Keratinocyte (primary cell): ENCODE data around the gene SELENOS.

Source experiments
- CTCF ChIP-seq, 3 experiments: IDR thresholded peaks in 1 of 3; conservative IDR thresholded peaks in 1 of 3; optimal IDR thresholded peaks in 1 of 3; 2 replicates in 2 of 3; 3 replicates in 1 of 3; pipeline versions ENCODE3 to v1.5.1; 2011; ENCODE audit warnings: low read length in 3 of 3, mild to moderate bottlenecking in 3 of 3, moderate library complexity in 2 of 3, control low read depth in 1 of 3, inconsistent platforms in 1 of 3; ENCODE audit not compliant: insufficient read depth in 2 of 3; ENCODE audit errors: extremely low read depth in 1 of 3
- EZH2 ChIP-seq: IDR thresholded peaks from one replicate; pipeline ENCODE4 v1.6.1; 2012; ENCODE audit warnings: inconsistent platforms, mild to moderate bottlenecking, low read length, moderate library complexity

DNA sequence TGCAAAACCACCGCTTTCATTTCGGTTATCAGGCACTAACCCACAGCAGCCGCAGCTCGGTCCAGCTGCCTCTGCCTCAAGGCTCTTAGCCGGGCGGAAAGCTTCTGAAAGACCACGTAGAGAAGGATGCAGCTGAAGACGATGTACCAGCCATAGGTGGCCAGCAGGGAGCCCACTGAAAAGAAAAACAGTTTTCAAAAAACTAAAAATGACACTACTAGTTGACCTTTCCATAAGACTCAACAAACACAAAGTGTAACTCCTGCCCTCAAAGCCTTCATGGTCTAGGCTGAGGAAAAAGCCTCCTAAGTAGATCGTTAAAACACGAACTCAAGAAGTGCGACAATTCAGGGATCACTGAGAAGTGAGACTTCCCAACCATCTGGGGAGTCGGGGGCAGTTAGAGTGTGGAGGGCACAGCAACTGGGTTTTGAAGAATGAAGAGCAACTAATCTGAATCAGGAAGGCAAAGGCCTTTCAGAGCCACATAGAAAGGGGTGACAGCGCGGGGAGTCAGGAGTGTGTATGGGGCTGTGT lies 716 bp downstream of the SELENOS start:
- TF ChIP-seq CTCF (optimal IDR thresholded peaks at IDR 0.05 in 1 of 3, IDR thresholded peaks at IDR 0.05 in 1 of 3, conservative IDR thresholded peaks at IDR 0.05 in 1 of 3; ENCODE audit: extremely low read depth in 1 of 3, insufficient read depth in 2 of 3, low read length in 3 of 3) (peak in 2 of 3 experiments; percentile 29 to 39), EZH2 (no peak)
